ENCODE data around the gene SUOX.

- TF ChIP-seq CTCF (IDR thresholded peaks at IDR 0.05), result no peak
- no peak for TF ChIP-seq POLR2A (IDR thresholded peaks at IDR 0.05)
Measured at GRCh38 chr12:56014205-56014604, 17.1 kb downstream of the SUOX start.

Data from body of pancreas (tissue), 4 donors.